GM18526 (cell line): ENCODE results near the gene PPP1R7.

Experiments used
- POLR2A ChIP-seq: IDR thresholded peaks from 3 replicates; pipeline ENCODE4 v1.6.1; 2011; ENCODE audit not compliant: insufficient read length; ENCODE audit errors: extremely low read depth

Gene PPP1R7

DNA sequence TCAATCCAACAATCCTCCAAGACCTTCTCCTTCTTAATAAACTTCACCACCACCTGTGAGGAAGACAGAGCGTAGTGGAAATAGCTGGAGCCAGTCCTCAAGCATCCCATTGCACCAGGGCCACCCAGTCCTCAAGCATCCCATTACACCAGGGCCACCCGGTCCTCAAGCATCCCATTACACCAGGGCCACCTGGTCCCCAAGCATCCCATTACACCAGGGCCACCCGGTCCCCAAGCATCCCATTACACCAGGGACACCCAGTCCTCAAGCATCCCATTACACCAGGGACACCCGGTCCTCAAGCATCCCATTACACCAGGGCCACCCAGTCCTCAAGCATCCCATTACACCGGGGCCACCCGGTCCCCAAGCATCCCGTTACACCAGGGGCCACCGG, 34.9 kb upstream of the PPP1R7 start:
- TF ChIP-seq POLR2A: no peak

DNA sequence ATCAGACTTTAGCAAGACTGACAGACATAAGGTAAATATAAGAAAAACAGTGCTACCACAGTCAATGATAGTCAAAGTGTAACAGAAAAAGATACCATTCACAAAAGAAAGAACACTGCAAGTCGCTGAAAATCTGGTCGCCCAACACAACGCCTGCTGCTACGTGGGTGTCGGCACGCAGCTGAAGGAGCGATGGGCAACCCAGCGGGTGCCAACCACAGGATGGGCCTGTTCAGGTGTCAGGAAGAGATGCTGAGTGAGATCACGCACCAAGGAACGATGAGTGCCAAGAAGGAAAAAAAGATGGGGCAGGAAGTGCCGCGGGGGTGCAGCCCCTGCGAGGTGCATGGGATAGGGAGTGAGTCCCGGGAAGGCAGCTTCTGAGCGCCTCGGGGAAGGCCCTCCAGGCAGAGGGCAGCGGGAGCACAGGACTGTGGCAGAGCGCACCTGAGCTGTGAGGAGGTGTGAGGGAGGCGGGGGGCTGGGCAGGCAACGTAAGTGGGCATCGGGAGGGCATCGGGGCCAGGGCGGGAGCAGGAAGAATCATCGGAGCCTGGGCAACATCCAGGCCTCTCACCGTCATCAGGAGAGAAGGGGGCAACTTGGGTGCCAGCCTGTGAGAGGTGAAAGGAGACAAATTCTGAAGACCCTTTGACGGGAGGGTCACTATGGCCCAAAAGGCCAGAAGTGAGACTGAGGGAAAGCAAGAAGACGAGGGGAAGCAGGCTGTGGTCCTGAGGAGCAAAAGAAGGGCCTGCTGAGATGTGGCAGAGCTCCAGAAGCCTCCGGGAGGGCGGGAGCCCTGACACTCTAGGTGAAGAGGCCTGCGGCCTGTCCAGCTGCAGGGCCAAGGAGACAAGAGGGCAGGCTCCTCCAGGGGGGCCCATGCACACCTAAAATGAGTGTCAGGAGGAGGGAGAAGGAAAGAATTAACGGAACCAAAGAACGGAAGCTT, 33.4 kb upstream of the PPP1R7 start:
- no peak for TF ChIP-seq POLR2A

DNA sequence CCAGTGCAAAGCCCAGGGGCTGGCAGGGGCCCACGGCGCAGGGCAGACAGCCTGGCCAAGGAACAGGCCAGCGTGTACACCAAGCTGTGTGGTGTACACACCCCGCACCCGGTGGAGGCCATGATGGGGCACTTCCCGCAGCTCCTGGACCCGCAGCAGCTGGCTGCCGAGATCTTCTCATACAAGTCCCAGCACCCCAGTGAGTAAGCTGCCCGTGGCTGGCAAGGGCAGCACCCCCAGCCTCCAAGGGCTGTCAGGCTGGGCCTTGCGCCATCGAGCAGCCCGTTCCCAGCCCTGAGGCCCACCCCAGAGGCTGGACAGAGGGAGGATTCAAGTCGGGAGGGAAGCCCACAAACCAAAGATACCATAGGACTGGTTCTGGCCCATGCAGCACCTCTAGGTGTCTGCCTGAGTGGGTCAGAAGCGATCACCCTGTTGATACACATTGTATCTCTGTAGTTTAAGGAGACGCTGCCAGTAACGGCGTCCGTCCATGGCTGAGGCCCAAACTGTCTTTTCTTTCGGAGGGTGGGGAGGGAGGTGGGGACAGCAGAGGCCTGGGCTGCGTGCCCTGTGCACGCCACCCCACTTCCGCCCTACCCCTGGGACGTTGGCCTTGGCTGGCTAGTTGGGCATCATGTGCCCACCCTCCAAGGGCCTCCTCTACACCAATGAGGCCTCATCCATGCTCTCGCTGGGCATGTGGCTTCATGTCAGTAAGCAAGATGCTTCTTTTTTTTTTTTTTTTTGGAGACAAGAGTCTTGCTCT, 31.3 kb upstream of the PPP1R7 start:
- TF ChIP-seq POLR2A: no peak

DNA sequence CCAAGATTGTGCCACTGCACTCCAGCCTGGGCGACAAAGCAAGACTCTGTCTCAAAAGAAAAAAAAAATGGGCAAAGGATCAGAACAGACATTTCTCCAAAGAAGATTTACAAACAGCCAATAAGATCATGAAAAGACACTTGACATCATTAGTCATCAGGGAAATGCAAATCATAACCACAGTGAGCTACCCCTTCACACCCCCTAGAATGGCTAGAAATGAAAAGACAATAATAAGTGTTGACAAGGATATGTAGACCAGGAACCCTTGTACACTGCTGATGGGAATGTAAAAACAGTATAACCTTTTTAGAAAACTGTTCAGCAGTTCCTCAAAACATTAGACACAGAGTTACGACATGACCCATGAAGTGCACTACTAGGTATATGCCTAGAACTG, 29.8 kb upstream of the PPP1R7 start:
- no peak for TF ChIP-seq POLR2A

DNA sequence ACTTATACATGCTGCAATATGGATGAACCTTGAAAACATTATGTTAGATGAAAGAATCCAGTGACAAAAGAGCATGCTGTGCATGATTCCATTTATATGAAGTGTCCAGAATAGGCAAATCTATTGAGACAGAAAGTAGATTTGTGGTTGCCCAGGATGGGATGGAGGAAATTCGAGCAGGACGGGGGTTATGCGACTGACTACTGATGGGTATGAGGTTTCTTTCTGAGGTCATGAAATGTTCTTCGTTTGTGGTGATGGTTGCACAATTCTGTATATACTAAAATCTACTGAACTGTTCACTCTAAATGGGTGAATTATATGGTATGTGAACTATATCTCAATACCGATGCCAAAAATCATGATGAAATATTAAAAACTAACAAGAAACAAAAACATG, 29.3 kb upstream of the PPP1R7 start:
- no peak for TF ChIP-seq POLR2A

DNA sequence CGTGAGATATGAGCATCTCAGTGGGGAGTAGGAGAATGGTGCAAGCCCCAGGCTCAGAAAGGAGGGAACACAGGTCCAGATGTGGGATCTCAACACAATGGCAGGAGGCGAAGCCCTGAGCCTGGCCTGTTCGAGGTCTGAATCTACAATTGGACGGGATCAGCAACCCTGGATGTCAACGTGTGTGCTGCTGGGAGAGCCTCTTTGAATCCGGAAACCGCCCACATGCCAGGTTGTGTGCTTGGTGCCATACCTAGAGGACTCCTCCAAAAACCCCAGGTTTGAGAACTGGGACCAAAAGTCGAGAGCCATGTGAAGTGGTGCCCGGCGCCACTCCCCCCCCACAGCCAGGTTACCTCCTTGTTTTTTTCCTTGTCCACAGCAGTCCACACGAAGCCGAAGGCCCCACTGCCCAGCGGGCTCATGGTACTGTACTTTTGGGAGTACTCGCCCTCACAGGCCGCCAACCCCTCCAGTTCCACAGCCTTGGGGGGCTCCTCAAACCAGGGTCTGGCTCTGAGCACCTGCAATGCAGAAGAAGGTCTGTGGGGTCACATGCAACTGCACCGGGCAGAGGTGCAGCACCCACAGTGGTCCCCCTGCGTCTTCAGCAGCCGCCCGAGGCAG, 27.8 kb upstream of the PPP1R7 start:
- no peak for TF ChIP-seq POLR2A

DNA sequence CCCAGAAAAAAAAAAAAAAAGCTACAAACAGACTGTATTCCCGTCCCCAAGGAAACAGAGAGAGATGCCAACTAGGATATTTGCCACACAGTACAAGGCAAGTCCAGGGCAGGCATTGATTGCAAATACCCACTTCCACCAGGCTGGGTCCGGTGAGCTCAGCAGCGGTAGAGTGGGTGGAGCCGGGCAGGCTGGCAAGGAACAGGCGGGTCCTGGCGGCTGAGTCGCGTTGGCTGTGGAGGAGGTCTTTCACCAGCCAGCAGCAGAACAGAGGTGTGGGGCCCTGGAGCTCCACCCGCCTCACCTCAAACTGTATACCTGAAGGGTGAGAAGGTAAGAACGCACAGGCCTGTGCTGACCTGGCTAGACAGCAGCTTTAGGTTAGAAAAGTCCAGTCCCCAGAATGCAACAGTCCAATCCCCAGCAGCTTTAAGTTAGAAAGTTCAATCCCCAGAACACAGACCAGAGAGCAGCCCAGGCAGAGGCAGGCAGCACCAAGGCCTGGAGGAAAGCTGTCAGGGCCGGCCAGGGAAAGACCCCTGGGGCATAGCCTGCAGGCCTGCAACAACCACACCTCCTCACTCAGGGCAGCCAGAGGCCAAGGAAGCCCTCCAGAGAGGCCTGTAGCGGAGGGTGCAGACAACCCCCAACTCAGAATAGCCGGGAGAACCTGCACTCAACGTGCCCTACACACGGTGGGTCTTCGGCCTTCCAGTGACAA, 26.3 kb upstream of the PPP1R7 start:
- no peak for TF ChIP-seq POLR2A

DNA sequence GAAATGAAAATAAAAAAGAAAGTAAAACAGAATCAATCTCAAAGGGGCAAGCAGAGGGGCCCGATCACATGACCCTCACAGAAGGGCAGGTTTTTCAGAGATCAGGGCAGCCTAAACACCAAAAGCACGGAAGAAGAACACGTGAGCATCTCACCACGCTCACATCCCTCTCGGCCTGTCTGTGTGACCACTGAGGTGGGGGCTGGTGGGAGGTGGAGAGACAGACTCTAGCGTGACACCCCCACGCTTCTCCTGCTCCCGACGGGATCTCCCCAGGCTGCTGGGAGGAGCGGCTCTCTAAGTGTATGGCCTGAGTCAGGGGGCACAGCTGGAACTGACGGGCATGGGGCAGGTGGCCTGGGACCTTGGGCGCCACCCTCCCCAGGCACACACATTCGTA, 24.6 kb upstream of the PPP1R7 start:
- TF ChIP-seq POLR2A: no peak

DNA sequence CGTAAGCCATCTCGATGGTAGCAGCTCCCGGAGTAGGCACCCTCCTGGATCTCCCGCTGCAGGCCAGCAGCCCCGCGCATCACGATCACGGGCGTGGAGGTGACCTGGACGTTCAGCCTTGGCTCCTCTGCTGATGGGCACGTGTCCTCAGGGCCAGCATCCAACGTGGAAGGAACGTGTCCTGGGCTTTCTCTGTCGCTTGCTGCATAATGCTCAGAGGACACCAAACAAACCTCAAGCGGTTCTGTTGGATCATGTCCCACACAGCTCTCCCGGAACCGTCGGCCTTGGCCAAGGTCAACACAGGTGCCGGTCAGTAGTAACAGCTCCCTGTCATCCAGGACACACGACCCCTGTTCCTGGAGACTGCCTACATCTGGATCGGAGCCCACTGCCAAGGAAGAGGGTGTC, 24.1 kb upstream of the PPP1R7 start:
- no peak for TF ChIP-seq POLR2A

DNA sequence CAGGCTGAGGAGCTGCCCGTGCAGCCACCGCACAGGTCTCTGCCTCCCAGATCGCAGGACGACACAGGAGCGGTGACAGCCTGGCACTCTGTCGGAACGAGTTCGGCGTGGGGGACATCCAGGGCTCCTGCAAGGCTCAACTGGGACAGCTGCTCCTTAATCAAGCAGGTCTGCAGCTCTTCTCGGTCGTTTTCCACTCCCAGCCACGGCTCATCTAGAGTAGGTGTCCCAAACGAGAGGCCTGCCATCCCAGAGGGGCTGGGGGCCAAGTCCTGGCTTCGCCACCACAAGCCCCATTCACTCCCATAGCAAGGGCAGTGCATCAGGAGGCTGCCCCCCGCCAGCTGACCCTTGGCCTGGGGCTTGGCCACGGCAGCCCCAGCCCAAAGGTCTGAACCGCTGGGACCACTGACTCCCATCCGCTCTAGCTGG, 23.5 kb upstream of the PPP1R7 start:
- no peak for TF ChIP-seq POLR2A

DNA sequence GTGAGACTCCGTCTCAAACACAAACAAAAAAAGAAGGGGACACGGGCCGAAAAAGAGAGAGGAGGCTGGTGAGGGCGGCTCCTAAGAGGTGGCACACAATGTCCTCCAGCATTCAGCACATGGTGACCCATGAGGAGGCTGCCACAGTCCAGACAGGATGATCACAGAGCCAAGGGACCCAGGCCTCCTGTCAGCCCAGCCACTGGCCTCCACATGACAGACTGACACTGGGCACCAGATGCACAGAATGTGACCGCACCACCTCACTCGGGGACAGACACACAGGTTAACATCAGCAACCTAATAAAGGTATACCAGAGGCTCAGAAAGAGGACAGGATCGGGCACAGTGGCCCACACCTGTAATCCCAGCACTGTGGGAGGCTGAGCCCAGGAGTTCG, 22.0 kb upstream of the PPP1R7 start:
- TF ChIP-seq POLR2A: no peak

DNA sequence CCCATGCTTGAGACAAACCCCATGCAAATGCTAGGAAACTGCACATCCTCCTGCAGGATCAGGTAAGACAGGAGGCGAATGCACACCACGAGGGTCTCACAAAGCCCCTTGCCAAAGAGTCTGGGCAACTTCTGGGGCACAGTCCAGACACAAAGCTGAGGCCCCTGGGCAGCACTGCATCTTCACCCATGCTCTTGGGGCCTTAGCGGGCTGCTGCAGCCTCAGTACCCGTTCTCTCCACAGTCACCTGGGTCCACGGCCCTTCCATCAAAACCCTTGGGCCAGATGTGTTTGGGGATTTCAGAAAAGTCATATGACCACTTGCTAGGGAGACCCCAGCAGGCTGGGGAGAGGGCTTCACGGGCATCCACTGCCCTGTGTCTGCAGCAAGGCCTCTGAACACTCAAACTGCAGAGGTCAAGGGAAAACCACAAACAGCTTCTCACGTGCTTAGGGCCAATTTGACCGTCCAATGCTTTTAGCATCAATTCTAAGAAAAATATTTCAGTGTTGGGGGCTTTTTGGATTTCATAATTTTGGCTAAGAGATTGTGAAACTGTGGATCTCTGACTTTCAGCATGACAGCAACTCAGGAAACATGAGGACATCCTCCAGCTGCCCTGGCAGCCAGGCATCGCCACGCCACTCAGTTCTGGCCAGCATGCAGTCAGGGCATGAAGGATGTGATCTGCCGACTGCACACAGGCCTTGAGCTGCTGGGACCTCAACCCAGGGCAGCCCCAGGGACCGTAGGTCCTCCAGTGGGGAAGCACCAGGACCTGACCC, 21.0 kb upstream of the PPP1R7 start:
- TF ChIP-seq POLR2A: no peak

DNA sequence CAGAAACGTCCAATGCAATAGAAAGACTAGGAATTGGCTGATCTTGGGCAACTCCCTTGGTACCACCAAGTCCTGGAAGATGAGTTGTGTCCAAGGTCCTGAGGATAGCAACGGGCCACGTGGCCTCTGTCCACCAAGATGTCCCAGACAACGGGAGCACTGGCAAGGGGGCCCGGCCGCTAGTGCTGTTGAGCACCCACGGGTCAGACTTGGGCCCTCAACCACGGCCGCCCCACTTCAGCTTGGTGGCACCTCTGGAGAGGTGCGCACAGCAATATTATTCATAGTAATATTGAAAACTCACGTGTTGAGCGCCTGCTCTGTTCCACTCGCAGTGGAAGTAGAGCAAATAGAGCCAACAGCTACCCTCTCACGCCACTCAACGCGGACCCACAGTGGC, 20.0 kb upstream of the PPP1R7 start:
- TF ChIP-seq POLR2A: no peak

DNA sequence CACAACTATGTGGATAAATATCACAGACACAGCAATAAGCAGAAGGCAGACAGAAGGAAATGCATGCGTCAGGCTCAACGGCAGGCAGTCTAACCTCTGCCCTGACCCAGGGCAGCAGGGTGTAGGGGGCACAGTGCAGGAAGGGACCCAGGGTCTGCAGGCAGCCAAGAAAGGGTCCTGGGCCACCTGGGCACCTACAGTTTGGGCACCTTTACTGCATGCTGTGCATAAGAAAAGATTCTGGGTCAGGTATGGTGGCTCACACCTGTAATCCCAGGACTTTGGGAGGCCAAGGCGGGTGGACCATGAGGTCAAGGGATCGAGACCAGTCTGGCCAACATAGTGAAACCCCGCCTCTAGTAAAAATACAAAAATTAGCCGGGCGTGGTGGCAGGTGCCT, 18.7 kb upstream of the PPP1R7 start:
- no peak for TF ChIP-seq POLR2A
